LNCaP clone FGC (cell line): ENCODE data around the gene SLCO3A1.

Source experiments
- DNase-seq: peaks from one replicate; pipeline ENCODE4 v3.0.0-alpha.2; 2011; ENCODE audit warnings: low read depth
- H3K4me3 ChIP-seq: 2 replicates; pipeline ENCODE4 v1.5.1; 2011; ENCODE audit warnings: mild to moderate bottlenecking, low read depth, low read length, control low read depth
- TF ChIP-seq, protein P1 (sequence below): IDR thresholded peaks from 2 replicates; pipeline ENCODE4 v1.5.1; 2012; ENCODE audit warnings: mild to moderate bottlenecking; ENCODE audit not compliant: control insufficient read depth, insufficient read depth; ENCODE audit errors: extremely low read depth

The SLCO3A1 gene

DNA sequence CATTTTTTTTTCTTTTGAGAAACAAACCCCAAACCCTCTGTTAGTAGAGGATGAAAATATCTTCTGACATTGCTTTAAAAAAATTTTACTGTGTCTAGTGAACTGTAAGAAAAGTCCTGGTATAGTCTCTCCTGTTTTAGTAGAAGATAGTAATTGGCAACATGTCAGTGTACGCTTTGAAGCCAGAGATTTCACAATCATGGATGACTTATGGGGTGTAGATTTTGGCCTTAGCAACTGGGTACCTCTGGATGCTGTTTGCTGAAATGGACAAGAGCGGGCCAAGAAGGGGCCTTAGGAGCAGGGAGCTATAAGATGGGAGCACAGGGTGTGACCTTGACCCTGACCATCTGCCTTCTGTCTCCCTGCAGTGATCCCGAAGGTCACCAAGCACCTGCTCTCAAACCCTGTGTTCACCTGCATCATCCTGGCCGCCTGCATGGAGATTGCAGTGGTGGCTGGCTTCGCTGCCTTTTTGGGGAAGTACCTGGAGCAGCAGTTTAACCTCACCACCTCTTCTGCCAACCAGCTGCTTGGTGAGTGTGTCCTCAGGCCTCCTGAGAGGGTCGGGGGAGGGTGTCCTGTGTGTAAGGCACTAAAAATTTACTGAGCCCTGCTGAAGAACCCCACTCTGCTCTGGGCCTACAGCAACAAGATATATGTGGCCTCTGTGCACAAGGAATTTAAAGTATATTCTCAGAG is 266.7 kb downstream of the SLCO3A1 start:
- TF ChIP-seq, protein P1, sequence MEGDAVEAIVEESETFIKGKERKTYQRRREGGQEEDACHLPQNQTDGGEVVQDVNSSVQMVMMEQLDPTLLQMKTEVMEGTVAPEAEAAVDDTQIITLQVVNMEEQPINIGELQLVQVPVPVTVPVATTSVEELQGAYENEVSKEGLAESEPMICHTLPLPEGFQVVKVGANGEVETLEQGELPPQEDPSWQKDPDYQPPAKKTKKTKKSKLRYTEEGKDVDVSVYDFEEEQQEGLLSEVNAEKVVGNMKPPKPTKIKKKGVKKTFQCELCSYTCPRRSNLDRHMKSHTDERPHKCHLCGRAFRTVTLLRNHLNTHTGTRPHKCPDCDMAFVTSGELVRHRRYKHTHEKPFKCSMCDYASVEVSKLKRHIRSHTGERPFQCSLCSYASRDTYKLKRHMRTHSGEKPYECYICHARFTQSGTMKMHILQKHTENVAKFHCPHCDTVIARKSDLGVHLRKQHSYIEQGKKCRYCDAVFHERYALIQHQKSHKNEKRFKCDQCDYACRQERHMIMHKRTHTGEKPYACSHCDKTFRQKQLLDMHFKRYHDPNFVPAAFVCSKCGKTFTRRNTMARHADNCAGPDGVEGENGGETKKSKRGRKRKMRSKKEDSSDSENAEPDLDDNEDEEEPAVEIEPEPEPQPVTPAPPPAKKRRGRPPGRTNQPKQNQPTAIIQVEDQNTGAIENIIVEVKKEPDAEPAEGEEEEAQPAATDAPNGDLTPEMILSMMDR = no peak
- no peak for DNase-seq
- H3K4me3 ChIP-seq = no peak overlapping the region

DNA sequence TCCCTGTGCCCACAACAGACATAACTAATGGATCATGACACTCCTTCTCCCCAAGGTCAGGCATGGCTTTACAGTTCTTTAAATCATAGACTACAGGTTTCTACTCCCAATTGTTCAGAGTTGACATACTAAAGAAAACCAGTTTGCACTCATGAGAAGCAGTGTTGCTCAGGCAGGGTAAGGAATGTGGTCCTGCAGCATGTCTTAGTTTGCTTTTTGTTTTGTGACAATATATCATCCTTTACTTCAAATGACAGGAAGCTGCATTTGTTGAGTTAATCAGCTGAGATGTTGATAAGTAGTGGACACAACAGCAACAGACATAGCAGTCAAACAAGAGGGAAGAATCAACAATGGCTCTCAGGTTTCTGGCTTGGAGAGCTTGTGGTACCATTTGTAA is 267.5 kb downstream of the SLCO3A1 start:
- H3K4me3 ChIP-seq = no peak overlapping the region
- TF ChIP-seq, protein P1 = no peak
- DNase-seq = no peak

DNA sequence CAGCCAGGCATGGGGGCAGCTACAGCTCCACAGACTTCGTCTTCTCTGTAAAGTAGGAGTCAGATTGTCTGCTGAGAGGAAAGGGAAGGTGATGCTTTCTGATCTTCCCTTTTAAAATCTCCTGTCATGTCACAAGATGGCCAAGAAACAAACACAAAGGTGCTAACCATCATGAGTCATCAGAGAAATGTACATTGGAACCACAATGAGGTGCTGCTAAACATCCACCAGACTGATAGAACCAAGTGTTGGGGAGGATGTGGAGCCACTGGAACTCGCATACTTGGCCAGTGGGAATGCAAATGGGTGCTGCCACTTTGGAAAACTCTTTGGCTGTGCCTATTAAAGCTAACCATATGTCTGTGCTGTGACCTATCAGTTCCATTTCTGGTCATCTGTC is 268.8 kb downstream of the SLCO3A1 start:
- DNase-seq = no peak
- no peak overlapping the region for H3K4me3 ChIP-seq
- TF ChIP-seq, protein P1 = no peak

DNA sequence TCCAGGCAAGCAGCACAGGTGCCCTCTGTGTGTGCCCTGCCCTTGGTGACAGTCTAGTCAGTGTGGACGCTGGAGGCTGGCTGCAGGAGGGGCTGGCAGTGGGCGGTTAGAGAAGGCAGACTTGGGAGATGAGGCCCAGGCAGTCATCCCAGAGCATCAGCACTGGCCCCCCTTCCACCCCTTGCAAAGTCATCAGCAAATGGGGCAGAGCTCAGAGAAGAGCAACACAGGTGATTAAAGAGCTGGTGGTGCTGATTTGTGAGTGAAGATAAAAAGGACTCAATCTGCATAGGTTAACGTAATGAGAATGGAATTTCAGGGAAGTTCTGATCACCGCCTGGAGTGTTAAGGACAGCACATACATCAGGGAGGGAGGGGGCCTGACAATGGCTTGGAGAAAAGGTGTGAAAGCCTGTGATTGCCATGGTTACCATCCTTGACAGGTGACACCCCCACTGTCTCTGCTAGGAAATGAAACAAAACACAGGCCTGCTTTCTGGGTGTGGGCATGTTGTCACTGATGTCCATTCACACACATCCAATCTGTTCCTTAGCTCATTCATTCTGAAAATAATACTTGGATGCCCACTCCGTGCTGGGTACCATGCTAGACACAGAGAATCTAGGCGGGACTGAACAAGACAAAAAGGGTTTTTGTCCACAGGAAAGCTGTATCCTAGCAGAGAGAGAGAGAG is 270.6 kb downstream of the SLCO3A1 start:
- DNase-seq = no peak
- no peak overlapping the region for H3K4me3 ChIP-seq
- TF ChIP-seq, protein P1 = no peak

DNA sequence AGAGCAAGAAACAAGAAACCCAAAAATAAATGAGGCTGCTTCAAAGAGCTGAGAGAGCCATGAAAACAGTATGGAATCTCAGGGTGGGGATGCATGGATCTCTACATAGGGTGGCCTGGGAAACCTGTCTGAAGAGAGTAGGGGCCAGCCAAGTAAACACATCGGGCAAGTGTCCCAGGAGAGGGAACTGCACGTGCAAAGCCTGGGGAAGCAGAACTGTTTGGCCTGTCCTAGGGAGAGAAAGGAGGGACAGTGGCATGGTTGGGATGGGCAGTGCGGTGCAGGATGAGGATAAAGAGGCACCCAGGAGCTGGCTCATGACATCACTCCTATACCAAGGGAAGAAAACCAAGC is 271.1 kb downstream of the SLCO3A1 start:
- DNase-seq = no peak
- TF ChIP-seq, protein P1 = no peak
- no peak overlapping the region for H3K4me3 ChIP-seq

DNA sequence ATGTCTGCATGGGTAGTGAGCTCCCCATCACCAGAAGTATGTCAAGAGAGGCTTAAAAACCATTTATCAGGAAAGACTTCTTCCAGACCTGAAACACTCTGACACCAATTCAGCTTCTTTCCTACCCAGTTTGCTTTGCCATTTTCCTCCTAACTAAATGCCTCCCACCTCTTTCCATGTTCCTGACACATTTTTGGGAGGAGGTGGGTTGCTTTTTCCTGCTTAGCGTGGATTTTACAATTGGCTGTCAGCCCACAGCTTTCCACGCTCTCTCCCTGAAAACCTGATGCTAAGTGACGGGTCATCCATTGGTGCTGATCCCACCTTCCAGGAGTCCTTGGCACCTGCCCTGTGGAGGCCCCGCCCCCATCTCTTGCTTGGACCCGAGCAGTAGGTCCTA is 275.3 kb downstream of the SLCO3A1 start:
- H3K4me3 ChIP-seq = no peak overlapping the region
- no peak for DNase-seq
- TF ChIP-seq, protein P1 = no peak
